Measurements from ENCODE around the gene DGKZ. TPM values are rescaled to one million over a fixed set of nuclear protein-coding genes. Genes with fewer than 3 reads are reported as not detected.

DGKZ gene
- total RNA-seq, 1 donor from 2014 or later = 53.6 TPM

DNA sequence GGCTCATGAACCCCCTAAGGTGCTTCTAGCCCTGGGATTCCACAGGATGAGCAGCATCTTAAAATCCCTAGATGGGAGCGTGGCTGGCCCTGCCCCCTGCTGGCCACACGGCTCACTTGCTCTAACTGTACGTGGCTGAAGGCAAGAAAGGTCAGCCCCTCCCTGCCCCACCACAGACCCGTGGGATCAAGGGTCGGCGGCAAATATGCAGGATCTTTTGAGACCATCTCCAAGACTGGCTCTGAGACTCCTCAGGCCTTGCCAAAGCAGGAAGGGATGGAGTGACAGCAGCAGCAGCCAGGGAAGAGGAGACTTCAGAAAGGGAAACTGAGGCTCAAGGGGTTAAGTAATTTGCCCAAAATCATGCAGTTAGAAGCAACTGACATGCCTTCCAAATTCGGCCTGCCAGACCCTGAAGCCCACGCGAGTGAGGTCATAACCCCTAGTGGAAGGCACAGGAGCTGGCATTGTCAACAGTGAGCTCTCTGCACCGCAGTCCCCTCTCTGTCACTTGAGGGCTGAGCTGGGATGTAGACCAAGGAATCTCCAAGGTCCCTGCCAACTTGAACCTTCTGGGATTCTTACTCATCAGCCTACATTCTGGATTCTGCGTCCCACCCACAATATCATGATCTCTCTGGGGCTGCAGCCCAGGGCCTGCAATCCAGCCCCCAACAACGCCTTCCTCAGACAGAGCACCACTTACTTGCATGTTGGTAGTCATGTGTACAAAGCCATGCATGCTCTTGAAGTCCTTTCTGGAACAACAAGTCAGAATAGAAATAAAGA is 38.4 kb upstream of the DGKZ start:
- H3K4me1 Mint-ChIP-seq = peaks cover 9% of the 10 kb centered on the region
- H3K27ac Mint-ChIP-seq = no peak overlapping the region
- intact Hi-C loops (cut with micrococcal nuclease) = loop anchor here (1.0 to 10.0 kb wide), 2 partner anchors 70 to 184 kb away; partner anchors contain the start of gene PHF21A
- no peak overlapping the region for H3K4me3 Mint-ChIP-seq
- DNase-seq (peak; percentile 42), ATAC-seq (ENCODE audit: low read depth) (peak; percentile 55)
- H3K36me3 Mint-ChIP-seq (ENCODE audit: low read depth) = no peaks in the 10 kb centered on the region
- ChIA-PET POLR2A (no interaction called here), CTCF (interaction anchor here (0.9 to 8.9 kb wide), 3 partner anchors 10 to 68 kb away, joined by 3 to 119 read pairs (median 7); partner anchors contain the start of gene DGKZ)
- no peaks in the 10 kb centered on the region for H3K9me3 Mint-ChIP-seq
- TF ChIP-seq, protein P1, sequence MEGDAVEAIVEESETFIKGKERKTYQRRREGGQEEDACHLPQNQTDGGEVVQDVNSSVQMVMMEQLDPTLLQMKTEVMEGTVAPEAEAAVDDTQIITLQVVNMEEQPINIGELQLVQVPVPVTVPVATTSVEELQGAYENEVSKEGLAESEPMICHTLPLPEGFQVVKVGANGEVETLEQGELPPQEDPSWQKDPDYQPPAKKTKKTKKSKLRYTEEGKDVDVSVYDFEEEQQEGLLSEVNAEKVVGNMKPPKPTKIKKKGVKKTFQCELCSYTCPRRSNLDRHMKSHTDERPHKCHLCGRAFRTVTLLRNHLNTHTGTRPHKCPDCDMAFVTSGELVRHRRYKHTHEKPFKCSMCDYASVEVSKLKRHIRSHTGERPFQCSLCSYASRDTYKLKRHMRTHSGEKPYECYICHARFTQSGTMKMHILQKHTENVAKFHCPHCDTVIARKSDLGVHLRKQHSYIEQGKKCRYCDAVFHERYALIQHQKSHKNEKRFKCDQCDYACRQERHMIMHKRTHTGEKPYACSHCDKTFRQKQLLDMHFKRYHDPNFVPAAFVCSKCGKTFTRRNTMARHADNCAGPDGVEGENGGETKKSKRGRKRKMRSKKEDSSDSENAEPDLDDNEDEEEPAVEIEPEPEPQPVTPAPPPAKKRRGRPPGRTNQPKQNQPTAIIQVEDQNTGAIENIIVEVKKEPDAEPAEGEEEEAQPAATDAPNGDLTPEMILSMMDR (IDR thresholded peaks at IDR 0.05) = no peak
- peaks cover 24% of the 10 kb centered on the region for H3K27me3 Mint-ChIP-seq

DNA sequence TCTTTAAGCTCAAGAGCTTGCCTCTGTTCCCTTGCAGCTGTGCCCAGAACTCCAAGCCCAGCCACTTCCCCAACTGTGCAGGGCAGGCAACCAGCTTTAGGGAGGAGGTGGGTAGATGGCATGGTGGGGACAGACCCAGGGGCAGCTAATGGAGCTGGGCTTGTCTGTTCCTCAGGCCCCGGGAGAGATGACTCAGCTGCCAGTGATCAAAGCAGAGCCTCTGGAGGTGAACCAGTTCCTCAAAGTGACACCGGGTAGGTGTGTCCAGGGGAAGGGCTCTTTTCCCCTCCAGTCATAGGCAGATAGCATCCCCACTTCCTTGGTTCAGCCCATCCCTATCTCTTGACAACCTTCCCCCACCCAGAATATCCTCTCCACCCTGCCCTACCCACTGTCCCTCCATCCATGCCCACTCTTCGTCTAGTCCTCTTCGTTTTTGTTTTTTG is 37.4 kb upstream of the DGKZ start:
- H3K27ac Mint-ChIP-seq = no peak overlapping the region
- intact Hi-C loops (cut with micrococcal nuclease) = loop anchor here (10.0 kb wide), 1 partner anchor 185 kb away; the partner anchor contains the start of gene PHF21A
- H3K9me3 Mint-ChIP-seq = no peaks in the 10 kb centered on the region
- H3K4me3 Mint-ChIP-seq = no peak overlapping the region
- peaks cover 24% of the 10 kb centered on the region for H3K27me3 Mint-ChIP-seq
- ChIA-PET POLR2A (no interaction called here), CTCF (interaction anchor here (1.3 to 8.9 kb wide), 2 partner anchors 9 to 69 kb away, joined by 3 to 119 read pairs; no protein-coding TSS in a partner anchor)
- no peaks in the 10 kb centered on the region for H3K36me3 Mint-ChIP-seq (ENCODE audit: low read depth)
- TF ChIP-seq, protein P1 (IDR thresholded peaks at IDR 0.05) = no peak
- no peak for DNase-seq
- ATAC-seq (ENCODE audit: low read depth) = peak; percentile 93
- H3K4me1 Mint-ChIP-seq = peaks cover 9% of the 10 kb centered on the region

DNA sequence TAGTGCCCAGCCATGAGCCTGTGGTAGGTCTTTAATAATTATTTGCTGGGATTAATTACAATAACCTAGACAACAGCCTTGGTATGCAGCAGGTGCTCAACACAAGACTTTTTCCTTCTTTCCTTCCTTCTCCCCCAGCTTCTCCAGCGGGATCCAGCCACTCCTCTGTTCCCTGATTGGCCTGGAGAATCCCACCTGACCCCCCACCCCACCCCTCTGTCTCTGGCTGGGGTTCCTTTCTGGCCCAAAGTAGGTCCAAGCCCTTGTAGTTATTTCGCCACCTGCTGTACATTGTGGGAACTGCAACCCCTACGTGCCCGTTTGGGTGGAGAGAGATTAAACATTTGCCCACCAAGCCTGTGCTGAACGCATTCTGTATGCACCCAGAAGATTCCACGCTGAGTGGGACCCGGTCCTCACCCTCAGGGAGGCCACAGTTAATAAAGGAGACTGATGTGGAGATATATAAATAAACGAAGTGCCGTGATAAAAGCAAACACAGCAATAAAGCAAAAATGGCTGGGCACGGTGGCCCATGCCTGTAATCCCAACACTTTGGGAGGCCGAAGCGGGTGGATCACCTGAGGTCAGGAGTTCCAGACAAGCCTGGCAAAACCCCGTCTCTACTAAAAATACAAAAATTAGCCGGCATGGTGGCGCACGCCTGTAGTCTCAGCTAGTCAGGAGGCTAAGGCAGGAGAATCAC is 32.1 kb upstream of the DGKZ start:
- Mint-ChIP-seq H3K36me3 (ENCODE audit: low read depth) (no peaks in the 10 kb centered on the region), H3K27ac (no peak overlapping the region), H3K4me3 (no peak overlapping the region), H3K27me3 (peaks cover 11% of the 10 kb centered on the region), H3K9me3 (no peaks in the 10 kb centered on the region), H3K4me1 (peaks cover 15% of the 10 kb centered on the region)
- TF ChIP-seq, protein P1 (IDR thresholded peaks at IDR 0.05) = peak; percentile 82
- intact Hi-C loops (cut with micrococcal nuclease) = loop anchor here (1.0 kb wide), 2 partner anchors 76 to 350 kb away; no protein-coding TSS in a partner anchor
- peak; percentile 67 for ATAC-seq (ENCODE audit: low read depth)
- ChIA-PET CTCF (interaction anchor here (1.0 to 5.8 kb wide), 6 partner anchors 13 to 75 kb away, joined by 3 to 38 read pairs (median 4); no protein-coding TSS in a partner anchor), POLR2A (no interaction called here)
- peak; percentile 48 for DNase-seq

DNA sequence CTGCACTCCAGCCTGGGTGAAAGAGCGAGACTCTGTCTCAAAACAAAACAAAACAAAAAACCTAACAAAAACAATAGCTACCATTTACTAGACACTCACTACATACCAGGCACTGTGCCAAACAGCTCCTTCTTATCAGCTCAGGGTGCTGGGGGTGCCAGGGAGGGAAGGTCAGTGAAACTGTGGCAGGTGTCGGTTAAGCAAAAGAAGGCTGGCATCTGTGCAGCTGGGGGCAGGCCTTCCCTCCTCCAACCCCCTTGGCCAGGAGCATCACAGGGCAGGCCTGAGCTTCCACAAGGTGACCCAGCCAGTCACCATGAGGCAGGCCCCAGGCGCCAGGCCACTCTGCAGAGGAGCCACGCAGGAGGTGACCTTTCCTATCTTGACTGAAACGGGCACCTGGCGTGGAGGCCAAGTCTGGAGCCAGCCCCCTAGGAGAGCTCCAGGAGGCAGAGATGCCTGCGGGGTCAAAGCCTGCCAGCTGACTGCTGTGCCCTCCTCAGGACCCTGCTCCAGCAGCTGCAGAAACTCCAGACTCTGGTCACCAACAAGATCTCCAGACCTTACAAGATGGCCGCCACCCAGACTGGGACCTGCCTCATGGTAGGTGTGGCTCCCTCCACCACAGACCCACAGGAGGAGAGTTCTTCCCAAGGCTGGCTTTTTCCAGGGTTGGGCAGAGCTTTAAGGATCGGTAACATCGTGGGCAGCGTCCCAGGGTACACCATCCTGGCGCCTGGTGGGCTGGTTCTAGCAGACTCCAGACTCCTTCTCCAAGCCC is 31.3 kb upstream of the DGKZ start:
- intact Hi-C loops (cut with micrococcal nuclease) = loop anchor here (1.0 kb wide), 2 partner anchors 77 to 351 kb away; no protein-coding TSS in a partner anchor
- Mint-ChIP-seq H3K27me3 (peaks cover 10% of the 10 kb centered on the region), H3K9me3 (no peaks in the 10 kb centered on the region), H3K4me1 (peaks cover 15% of the 10 kb centered on the region), H3K27ac (no peak overlapping the region), H3K36me3 (ENCODE audit: low read depth) (no peaks in the 10 kb centered on the region), H3K4me3 (no peak overlapping the region)
- TF ChIP-seq, protein P1 (IDR thresholded peaks at IDR 0.05) = no peak
- DNase-seq (no peak), ATAC-seq (ENCODE audit: low read depth) (no peak)
- POLR2A ChIA-PET = no interaction called here
- CTCF ChIA-PET = interaction anchor here (1.0 to 5.8 kb wide), 8 partner anchors 12 to 76 kb away, joined by 3 to 38 read pairs (median 4); no protein-coding TSS in a partner anchor

All from activated B cell treated with CpG ODN at 0.5 μM for 24 hours (primary cell).